ENCODE results near the gene LYPLA2. TPM values are rescaled to one million over a fixed set of nuclear protein-coding genes. Genes with fewer than 3 reads are reported as not detected.

The LYPLA2 gene
- total and polyA plus RNA-seq, 2 of the 8 experiments (the other 6 are each of a cell fraction or from before 2014, with no cell fraction given) = 138 to 211 TPM

GRCh38 chr1:23825762-23826522, 35.0 kb downstream of the LYPLA2 start:
- no peak overlapping the region for H2BK20ac ChIP-seq (ENCODE audit: low read length)
- 0 out of 2 replicates have a peak, but pooled peaks cover 3% of the 10 kb centered on the region for H3K79me1 ChIP-seq (ENCODE audit: low read depth, low read length)
- H3K4me3 ChIP-seq (ENCODE audit: extremely low read depth in 1 of 4, insufficient read depth in 2 of 4, low read depth in 3 of 4, low read length in 4 of 4) = peak overlapping the region; percentile 90 to 96 (median 94); a peak in 6 of 8 replicates
- peaks cover 0 to 3% of the 10 kb centered on the region in 2 experiments; a peak in 1 of 4 replicates for H3K79me2 ChIP-seq (ENCODE audit: control insufficient read depth in 1 of 2, insufficient read depth in 2 of 2, low read length in 2 of 2)
- no peaks in the 10 kb centered on the region for H3K9me3 ChIP-seq (ENCODE audit: insufficient read depth in 2 of 2, low read depth in 1 of 2, low read length in 1 of 2)
- no peak overlapping the region for H3K18ac ChIP-seq (ENCODE audit: extremely low read depth, low read length)
- peak overlapping the region in 1 of 2 experiments; percentile 88; a peak in 1 of 4 replicates for H3K4me2 ChIP-seq (ENCODE audit: insufficient read depth in 1 of 2, low read depth in 2 of 2, low read length in 2 of 2)
- ChIA-PET CTCF (ENCODE audit: partially characterized antibody) (interaction anchor here (0.6 to 8.5 kb wide), 7 partner anchors 15 to 1784 kb away, joined by 3 to 99 read pairs (median 3); no protein-coding TSS in a partner anchor), POLR2A (ENCODE audit: partially characterized antibody) (interaction anchor here (0.7 to 4.2 kb wide), 11 partner anchors 10 to 85 kb away, joined by 3 to 28 read pairs (median 4); partner anchors contain the start of genes GALE and PITHD1)
- H2AK5ac ChIP-seq (ENCODE audit: low read depth, low read length) = no peak overlapping the region
- no peaks in the 10 kb centered on the region for H3K27me3 ChIP-seq (replicated peaks in 1 of 4; ENCODE audit: control insufficient read depth in 3 of 4, extremely low read depth in 1 of 4, insufficient read depth in 3 of 4, low read length in 3 of 4)
- no peak overlapping the region for H3K27ac ChIP-seq (ENCODE audit: low read depth, low read length)
- H3K36me3 ChIP-seq (ENCODE audit: control insufficient read depth in 2 of 4, insufficient read depth in 4 of 4, low read length in 3 of 4) = no peaks in the 10 kb centered on the region
- H4K20me1 ChIP-seq (replicated peaks in 1 of 2; ENCODE audit: control insufficient read depth in 1 of 2, insufficient read depth in 2 of 2, low read length in 2 of 2) = no peaks in the 10 kb centered on the region
- H3K23me2 ChIP-seq (ENCODE audit: low read depth, low read length) = peaks cover 4% of the 10 kb centered on the region
- no peak overlapping the region for H3K23ac ChIP-seq (ENCODE audit: insufficient read length)
- FAIRE-seq (no peak), DNase-seq (ENCODE audit: low read depth in 1 of 2, low spot score in 2 of 2) (no peak)
- no peak overlapping the region for H2AFZ ChIP-seq (ENCODE audit: low read length)
- 0 out of 2 replicates have a peak overlapping the region, but pooled peaks have one; percentile 44 for H2BK5ac ChIP-seq (ENCODE audit: low read depth, low read length)
- 76% methylated on average over 21 of the region's 24 CpGs; no CpG with 5 or more reads in 1 of the 2 experiments for WGBS, 2 experiments (ENCODE audit: extremely low coverage in 1 of 2, insufficient coverage in 1 of 2, insufficient read length in 1 of 2, insufficient replicate concordance in 2 of 2, low coverage in 1 of 2, low lambda C conversion rate in 2 of 2, missing lambda C conversion rate in 1 of 2)
- H3K14ac ChIP-seq (ENCODE audit: insufficient read length) = no peak overlapping the region
- peaks cover 0 to 6% (median 1%) of the 10 kb centered on the region in 4 experiments; a peak in 2 of 7 replicates for H3K4me1 ChIP-seq (replicated peaks in 1 of 4; ENCODE audit: control insufficient read depth in 3 of 4, insufficient read depth in 4 of 4, low read length in 3 of 4)
- no peak overlapping the region for H2BK120ac ChIP-seq (replicated peaks; ENCODE audit: low read depth, low read length)
- H4K91ac ChIP-seq (replicated peaks; ENCODE audit: insufficient read length, low read length) = no peak overlapping the region
- H2BK12ac ChIP-seq (ENCODE audit: low read depth, low read length) = no peak overlapping the region
- no peak overlapping the region for H4K8ac ChIP-seq (ENCODE audit: extremely low read depth, insufficient read depth, low read length)
- no peak overlapping the region for H4K5ac ChIP-seq (ENCODE audit: insufficient read length, low read depth, low read length)
- H3K4ac ChIP-seq (replicated peaks; ENCODE audit: insufficient read length, low read depth, low read length) = no peak overlapping the region
- H3K9ac ChIP-seq (replicated peaks in 1 of 4; ENCODE audit: extremely low read depth in 1 of 4, low read depth in 3 of 4, low read length in 3 of 4) = no peak overlapping the region
- no peak overlapping the region for H2BK15ac ChIP-seq (ENCODE audit: low read length)
- H3K56ac ChIP-seq (replicated peaks; ENCODE audit: insufficient read length, low read depth, low read length) = no peak overlapping the region
- no peak for TF ChIP-seq SIX5 (IDR thresholded peaks at IDR 0.05; ENCODE audit: low read depth, low read length)
- TF ChIP-seq CREB1 (IDR thresholded peaks at IDR 0.05) = no peak
- no peak for TF ChIP-seq SP1 (IDR thresholded peaks at IDR 0.05; ENCODE audit: low read depth, low read length)
- no peak for TF ChIP-seq KDM1A (IDR thresholded peaks at IDR 0.05; ENCODE audit: borderline replicate concordance, low read length)
- no peak for TF ChIP-seq CTCF (IDR thresholded peaks at IDR 0.05; ENCODE audit: control extremely low read depth in 1 of 3, insufficient read depth in 1 of 3, low read depth in 1 of 3, low read length in 3 of 3)
- no peak for TF ChIP-seq RFX5 (IDR thresholded peaks at IDR 0.05; ENCODE audit: borderline replicate concordance, low read depth, low read length)
- no peak for TF ChIP-seq USF2 (IDR thresholded peaks at IDR 0.05; ENCODE audit: low read length)
- TF ChIP-seq NRF1 (IDR thresholded peaks at IDR 0.05; ENCODE audit: low read depth, low read length) = no peak

Data from H1 (cell line).